ENCODE data around the gene KRTAP10-6.
"Not testable (repeated sequence)": the region's sequence is repeated elsewhere in the genome, so short reads cannot be mapped to it uniquely, and the experiment has no call there.

KRTAP10-6 gene

GRCh38 chr21:44578371-44579055 lies 13.8 kb downstream of the KRTAP10-6 start:
- DNase-seq = no peak

GRCh38 chr21:44576025-44576420 lies 16.3 kb downstream of the KRTAP10-6 start:
- DNase-seq = no peak

GRCh38 chr21:44575307-44576024 lies 16.8 kb downstream of the KRTAP10-6 start:
- DNase-seq = no peak

DNA sequence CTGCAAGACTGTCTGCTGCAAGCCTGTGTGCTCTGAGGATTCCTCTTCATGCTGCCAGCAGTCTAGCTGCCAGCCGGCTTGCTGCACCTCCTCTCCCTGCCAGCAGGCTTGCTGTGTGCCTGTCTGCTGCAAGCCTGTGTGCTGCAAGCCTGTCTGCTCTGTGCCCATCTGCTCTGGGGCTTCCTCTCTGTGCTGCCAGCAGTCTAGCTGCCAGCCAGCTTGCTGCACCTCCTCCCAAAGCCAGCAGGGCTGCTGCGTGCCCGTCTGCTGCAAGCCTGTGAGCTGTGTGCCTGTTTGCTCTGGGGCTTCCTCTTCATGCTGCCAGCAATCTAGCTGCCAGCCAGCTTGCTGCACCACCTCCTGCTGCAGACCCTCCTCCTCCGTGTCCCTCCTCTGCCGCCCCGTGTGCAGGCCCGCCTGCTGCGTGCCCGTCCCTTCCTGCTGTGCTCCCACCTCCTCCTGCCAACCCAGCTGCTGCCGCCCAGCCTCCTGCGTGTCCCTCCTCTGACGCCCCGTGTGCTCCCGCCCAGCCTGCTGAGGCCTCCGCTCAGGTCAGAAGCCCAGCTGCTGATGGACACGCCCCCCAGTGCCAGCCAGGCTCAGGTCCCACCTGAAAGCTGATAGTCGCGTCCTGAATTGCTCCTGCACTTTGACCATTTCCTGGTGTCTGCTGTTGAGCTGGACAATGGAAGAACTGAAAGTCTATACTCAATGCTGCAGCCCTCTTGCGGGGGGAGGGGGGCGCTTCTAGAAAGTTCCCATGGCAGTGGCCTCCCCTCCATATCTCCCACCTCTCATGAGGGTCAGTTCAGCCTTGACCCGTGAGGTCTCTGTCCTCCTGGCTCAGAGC lies 17.6 kb downstream of the KRTAP10-6 start:
- DNase-seq = no peak

DNA sequence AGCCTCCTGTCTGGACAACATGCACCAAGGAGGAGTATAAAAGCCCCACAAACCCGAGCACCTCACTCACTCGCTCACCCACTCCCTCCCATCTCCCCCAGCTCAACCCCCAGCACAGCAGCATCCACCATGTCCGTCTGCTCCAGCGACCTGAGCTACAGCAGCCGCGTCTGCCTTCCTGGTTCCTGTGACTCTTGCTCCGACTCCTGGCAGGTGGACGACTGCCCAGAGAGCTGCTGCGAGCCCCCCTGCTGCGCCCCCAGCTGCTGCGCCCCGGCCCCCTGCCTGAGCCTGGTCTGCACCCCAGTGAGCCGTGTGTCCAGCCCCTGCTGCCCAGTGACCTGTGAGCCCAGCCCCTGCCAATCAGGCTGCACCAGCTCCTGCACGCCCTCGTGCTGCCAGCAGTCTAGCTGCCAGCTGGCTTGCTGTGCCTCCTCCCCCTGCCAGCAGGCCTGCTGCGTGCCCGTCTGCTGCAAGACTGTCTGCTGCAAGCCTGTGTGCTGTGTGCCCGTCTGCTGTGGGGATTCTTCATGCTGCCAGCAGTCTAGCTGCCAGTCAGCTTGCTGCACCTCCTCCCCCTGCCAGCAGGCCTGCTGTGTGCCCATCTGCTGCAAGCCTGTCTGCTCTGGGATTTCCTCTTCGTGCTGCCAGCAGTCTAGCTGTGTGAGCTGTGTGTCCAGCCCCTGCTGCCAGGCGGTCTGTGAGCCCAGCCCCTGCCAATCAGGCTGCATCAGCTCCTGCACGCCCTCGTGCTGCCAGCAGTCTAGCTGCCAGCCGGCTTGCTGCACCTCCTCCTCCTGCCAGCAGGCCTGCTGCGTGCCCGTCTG lies 18.5 kb downstream of the KRTAP10-6 start, which contains the start of gene KRTAP10-4:
Gene KRTAP10-4 (plus strand): TSS at position 100 of the 827 bp plus-strand sequence. CDS start 30 bp downstream, at position 130.
- not testable (repeated sequence) for DNase-seq

DNA sequence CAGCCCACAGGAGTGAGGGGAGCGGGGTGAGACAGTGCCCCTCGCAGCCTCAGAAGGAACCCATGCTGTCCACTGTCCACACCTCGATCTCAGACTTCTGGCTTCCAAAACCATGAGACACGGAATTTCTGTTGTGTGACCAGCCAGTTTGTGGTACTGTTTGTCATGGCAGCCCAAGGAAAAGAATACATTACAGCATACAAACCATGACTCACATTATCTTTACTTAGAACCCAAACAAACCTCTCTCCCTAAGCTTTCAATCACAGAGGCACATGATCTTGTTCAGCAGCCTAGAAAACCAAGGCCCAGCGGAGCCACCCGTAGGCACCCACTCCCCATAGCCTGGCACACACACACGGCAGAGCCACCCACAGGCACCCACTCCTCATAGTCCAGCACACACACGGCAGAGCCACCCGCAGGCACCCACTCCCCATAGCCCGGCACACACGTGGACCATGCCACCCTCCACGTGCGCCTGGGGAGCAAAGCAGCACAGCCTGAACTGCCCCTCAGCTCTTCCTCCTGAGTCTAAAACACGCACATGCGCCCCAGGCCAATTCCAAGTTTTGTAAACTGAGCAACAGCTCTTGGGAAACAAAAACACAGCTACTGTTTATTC lies 19.2 kb downstream of the KRTAP10-6 start:
- no peak for DNase-seq

DNA sequence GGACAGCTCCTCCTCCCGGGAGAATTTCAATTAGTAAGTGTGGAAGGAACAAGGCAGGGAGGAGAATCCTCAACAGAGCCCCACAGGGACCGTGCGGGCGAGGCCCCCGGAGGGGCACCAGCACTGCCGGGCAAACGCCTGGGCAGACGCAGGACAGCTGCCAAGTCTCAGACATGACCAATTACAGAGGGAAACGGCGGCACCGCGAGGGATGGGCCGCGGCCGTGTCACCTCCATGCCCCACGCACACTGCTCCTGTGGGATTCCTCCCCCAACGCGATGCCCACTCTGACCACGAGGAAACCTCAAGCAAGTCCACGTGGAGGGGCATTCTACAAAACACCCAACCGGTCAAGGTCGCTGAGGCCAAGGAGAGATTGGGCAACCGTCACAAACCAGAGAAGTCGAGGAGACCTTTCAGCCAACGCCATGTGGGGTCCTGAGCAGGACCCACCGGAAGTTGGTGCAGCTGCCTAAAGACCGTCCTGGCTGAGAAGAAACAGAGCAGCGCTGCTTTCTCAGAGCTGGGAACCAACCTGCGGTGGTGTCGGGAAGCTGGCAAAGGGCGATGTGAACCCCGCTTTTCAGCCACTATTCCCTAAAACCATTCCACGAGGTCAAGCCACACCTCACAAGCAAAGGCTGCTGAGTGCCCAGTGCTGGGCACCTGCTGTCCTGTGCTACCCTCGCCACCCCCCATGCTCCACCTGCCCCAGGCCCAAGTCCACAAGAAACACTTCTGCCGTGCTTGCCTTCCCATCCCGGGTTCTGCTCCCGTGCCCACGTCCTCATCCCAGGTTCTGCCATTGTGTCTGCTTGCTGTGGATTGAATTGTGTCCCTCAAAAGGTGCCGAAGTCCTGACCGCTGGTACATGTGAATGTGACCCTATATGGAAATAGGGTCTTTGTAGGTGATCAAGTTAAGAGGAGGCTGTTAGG lies 20.2 kb downstream of the KRTAP10-6 start:
- DNase-seq = no peak

DNA sequence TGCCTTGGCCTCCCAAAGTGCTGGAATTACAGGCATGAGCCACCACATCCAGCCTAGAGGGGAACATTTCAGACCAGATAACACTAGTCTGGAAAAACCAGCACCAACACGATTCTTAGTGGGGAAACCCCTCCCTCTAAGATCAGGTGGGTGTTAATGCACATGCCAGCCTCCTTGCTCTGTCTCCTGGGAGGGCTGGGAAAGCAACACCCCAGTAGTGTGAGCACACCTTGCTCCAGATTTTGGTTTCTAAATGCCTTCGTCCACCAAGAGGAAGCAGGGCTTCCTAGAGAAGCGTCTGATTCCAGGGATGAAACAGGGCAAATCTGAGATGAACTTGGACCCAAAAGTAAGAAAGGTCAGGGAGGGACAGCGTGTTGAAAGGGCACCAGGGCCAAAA lies 21.0 kb downstream of the KRTAP10-6 start:
- DNase-seq = no peak

DNA sequence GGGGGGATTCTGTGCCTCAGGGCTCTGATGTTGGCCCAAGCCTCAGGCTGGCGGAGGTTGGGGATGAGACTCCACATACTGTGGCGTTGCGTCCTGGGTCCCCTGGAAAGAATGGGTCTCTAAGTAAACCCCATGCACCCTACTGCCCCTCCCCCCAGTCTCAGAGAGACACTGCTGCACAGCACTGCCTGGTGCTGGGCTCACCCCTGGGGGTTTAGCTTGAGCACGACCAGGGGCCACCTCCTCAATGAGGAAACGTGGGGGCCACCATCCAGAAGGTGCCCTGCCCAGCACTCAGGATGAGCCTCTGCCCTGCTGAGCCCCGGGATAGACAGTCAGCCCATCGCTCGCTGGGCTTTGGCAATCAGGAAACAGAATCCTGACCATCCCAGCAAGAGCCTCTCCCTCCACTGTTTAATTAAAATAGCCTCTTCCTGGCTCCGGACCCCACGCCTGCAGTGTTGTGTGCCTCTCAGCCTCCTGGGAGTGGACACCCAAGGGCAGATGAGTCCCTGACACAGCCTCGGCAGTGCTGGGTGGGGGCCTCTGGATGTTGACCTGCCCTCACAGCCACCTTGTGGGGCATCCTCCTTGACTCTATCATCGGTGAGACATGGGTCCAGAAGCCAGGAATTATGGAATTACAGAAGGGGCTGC lies 22.3 kb downstream of the KRTAP10-6 start:
- no peak for DNase-seq

DNA sequence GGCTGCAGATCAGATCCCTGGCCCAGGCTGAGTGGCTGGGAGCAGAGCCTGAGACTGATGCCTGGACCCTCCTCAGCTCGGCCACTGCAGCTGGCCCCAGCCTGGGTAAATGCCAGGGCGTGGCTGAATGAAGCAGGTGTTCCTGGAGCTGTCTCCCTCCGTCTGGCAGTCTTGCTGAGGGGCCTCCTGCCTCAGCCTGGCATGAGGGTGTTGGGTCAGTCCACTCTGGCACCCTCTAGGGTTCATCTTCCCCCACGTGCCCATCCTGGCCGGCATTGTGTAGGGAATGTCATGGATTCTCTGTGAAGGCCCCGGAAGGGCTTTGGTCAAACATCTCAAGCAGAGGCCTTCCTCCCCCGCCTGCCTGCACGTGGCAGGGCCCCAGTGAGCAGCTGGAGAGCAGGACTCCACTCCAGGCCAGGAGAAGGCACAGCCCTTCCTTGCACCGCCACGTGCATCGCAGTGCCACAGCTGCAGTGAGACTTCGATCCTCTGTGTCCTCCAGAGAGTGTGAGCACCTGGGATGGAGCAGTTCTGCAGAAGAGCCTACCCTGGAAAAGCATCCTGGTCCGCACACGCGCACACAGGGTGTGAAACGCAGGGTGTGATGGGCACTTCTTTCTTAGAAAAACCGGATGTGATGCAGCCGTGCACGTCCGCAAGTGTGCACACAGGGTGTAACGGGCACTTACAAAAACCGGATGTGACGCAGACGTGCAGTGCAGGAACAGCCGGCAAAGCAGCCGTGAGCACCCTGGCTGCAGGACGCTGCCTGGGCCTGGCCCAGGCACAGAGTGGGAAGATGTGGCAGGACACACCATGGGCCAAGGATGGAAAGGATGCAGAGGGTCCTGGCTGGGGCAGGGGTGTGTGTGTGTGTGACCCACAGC lies 23.4 kb downstream of the KRTAP10-6 start:
- DNase-seq = no peak

GRCh38 chr21:44568261-44568660 lies 24.0 kb downstream of the KRTAP10-6 start:
- no peak for DNase-seq

GRCh38 chr21:44567481-44568171 lies 24.7 kb downstream of the KRTAP10-6 start:
- DNase-seq = no peak

DNA sequence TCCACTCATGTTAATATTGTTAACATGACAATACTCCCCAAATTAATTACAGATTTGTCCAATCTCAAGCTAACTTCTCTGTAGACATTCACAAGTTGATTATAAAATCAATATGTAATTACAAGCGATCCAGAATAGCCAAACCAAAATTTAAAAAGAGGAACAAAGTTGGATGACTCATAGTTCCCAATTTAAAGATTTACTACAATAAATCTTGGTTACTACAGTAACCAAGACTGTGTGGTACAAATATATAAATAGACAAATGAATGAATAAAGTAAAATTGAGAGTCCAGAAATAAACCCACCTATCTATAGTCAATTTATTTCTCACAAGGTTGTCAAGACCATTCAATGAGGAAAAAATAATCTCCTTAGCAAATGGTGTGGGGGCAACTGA lies 25.9 kb downstream of the KRTAP10-6 start:
- no peak for DNase-seq

DNA sequence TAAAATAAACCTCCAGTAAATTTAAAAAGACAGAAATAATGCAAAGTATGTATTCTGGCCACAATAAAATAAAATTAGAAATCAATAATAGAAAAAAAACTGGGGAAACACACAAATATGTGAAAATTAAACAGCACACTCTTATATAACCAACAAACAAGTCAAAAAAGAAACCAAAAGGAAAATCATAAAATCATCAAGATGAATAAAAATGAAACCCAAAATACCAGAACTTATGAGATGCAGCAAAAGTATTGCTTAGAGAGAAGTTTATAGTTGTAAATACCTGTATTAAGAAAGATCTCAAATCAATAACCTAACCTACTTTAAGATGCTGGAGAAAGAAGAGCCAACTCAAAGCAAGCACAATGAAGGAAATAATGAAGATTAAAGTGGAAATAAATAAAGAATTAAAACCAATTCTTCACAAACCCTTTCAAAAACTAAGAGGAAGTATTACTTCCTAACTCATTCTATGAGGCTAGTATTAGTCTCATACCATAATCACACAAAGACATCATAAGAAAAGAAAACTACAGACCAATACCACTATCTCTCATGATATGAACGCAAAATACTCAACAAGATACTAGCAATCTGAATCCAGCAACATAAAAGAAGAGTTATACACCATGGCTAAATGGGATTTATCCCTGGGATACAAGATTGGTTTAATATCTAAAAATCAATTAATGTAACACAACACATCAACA lies 27.3 kb downstream of the KRTAP10-6 start:
- no peak for DNase-seq

- DNase-seq = no peak
These were observed 28.2 kb downstream of the KRTAP10-6 start for GRCh38 chr21:44564099-44564498.

- DNase-seq = no peak
These were observed 33.6 kb downstream of the KRTAP10-6 start, which contains the start of gene KRTAP10-3 for GRCh38 chr21:44558695-44559094. Gene KRTAP10-3 (minus strand): TSS chr21:44558795. CDS start chr21:44558715, 80 bp downstream.

GRCh38 chr21:44558329-44558675 lies 34.0 kb downstream of the KRTAP10-6 start:
- DNase-seq = not testable (repeated sequence)

All from CD4-positive, alpha-beta T cell treated with Interleukin-15 for 1 hour (primary cell).